GM21515 (cell line): ENCODE data around the gene SAMSN1.

Experiments used
- ATAC-seq: cut with Tn5 transposase; IDR thresholded peaks from one replicate; pipeline ENCODE4 v1.9.1; 2021; ENCODE audit not compliant: unreplicated experiment

Gene SAMSN1

GRCh38 chr21:14545906-14546480, at the start of gene SAMSN1:
Gene SAMSN1, minus strand, starts transcription at chr21:14546315. Its CDS starts 54 bp downstream, at chr21:14546261.
- ATAC-seq = peak; percentile 88

- ATAC-seq = no peak
These were observed 49.3 kb upstream of the SAMSN1 start for GRCh38 chr21:14595449-14595848.

- no peak for ATAC-seq
These were observed 48.9 kb upstream of the SAMSN1 start for GRCh38 chr21:14594967-14595366.

GRCh38 chr21:14593230-14593629, 47.1 kb upstream of the SAMSN1 start:
- no peak for ATAC-seq

- ATAC-seq = no peak
These were observed 46.3 kb upstream of the SAMSN1 start for GRCh38 chr21:14592296-14593000.

- ATAC-seq = no peak
These were observed 45.8 kb upstream of the SAMSN1 start for GRCh38 chr21:14591882-14592281.

- no peak for ATAC-seq
These were observed 45.3 kb upstream of the SAMSN1 start for GRCh38 chr21:14591377-14591776.

- peak; percentile 75 for ATAC-seq
These were observed 43.9 kb upstream of the SAMSN1 start for GRCh38 chr21:14589855-14590563.

GRCh38 chr21:14587266-14587665, 41.2 kb upstream of the SAMSN1 start:
- ATAC-seq = no peak

GRCh38 chr21:14585122-14585521, 39.0 kb upstream of the SAMSN1 start:
- no peak for ATAC-seq

GRCh38 chr21:14584357-14585095, 38.4 kb upstream of the SAMSN1 start:
- no peak for ATAC-seq

- ATAC-seq = no peak
These were observed 37.6 kb upstream of the SAMSN1 start for GRCh38 chr21:14583629-14584255.

- no peak for ATAC-seq
These were observed 37.0 kb upstream of the SAMSN1 start for GRCh38 chr21:14582934-14583628.

GRCh38 chr21:14581902-14582457, 35.9 kb upstream of the SAMSN1 start:
- ATAC-seq = no peak

GRCh38 chr21:14573244-14573643, 27.1 kb upstream of the SAMSN1 start:
- ATAC-seq = no peak

- ATAC-seq = no peak
These were observed 26.2 kb upstream of the SAMSN1 start for GRCh38 chr21:14572204-14572780.

GRCh38 chr21:14569868-14570267, 23.8 kb upstream of the SAMSN1 start:
- no peak for ATAC-seq

- ATAC-seq = no peak
These were observed 23.0 kb upstream of the SAMSN1 start for GRCh38 chr21:14569026-14569621.
